ENCODE data around the gene RNF41.
"Not testable (repeated sequence)": the region's sequence is repeated elsewhere in the genome, so short reads cannot be mapped to it uniquely, and the experiment has no call there.

RNF41 gene

GRCh38 chr12:56163533-56164344 lies 58.0 kb downstream of the RNF41 start:
- no peak for DNase-seq

GRCh38 chr12:56162468-56163290 lies 59.0 kb downstream of the RNF41 start:
- no peak for DNase-seq

DNA sequence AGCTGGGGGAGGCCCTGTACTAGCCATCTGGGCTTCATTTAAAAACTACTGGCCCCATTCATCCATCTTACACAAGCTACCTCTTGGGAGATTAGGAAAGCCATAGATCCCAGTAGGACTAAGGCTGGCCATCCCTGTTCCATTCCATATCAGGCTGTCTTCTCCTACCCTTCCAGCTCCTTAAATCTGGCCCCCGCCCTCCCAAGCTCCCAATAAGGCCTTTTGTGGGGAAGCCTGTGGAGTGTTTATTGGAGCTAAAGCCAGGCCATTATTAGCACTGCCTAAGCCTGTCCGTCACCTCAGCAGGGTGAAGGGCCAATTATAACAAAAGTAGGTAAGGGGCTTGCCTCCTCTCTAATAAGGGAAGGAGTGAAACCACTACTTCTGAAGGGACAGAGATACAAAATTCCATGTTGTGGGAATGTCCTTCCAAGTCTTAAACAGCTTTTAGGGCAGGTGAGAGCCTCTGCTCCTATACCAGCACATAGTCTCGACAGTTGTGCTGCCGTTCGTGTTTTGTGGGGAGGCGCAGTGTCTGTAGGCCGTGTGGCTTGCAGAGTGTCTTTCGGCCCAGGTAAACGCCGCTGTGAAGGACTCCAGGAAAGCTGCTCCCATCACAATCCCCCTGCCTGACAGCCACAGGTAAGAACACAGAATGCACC lies 59.9 kb downstream of the RNF41 start:
- no peak for DNase-seq

- DNase-seq, result no peak
These were observed 60.6 kb downstream of the RNF41 start for GRCh38 chr12:56160894-56161689.

DNA sequence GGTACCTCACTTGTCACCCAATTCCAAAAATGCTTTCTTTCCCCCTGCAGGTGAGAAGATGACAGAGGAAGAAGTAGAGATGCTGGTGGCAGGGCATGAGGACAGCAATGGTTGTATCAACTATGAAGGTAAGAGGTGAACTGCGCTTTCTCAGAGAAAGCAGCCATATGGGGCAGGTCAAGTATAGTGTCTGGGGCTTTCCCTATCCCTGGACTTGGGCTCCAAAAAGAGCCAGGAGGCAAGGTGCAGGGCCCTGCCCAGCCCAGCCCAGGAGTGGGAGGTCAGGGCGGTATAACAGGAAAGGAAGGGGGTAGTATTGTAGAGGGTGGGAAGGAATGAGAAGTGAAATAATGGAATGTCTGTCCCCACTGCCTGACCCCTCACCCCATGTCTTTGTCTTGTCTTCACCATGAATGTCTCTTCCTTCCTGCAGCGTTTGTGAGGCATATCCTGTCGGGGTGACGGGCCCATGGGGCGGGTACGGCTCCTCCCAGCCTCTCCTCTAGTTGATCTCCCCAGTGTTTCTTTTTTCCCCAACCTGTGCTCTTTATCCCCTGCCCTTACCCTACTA lies 61.4 kb downstream of the RNF41 start:
- DNase-seq, result no peak

DNA sequence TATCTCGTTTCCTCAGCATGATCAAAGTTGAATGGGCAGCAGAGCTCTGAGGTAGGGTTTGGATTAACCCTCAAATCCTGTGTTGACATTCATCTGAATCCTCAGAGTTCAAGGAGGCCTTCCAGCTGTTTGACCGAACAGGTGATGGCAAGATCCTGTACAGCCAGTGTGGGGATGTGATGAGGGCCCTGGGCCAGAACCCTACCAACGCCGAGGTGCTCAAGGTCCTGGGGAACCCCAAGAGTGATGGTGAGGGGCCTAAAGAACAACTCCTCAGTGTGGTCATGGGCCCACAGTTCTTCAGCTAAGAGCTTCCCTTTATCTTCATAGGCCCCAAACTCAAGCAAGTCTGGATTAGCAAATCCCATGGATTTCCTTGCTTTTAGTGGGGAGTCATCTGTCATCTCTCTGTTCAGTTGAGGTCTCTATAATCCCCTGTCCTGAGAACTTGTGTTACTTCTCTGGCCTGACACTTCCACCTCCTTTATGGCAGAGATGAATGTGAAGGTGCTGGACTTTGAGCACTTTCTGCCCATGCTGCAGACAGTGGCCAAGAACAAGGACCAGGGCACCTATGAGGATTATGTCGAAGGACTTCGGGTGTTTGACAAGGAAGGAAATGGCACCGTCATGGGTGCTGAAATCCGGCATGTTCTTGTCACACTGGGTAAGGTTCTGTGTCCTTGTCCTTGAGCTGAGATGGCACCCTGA lies 62.1 kb downstream of the RNF41 start:
- DNase-seq, result no peak

DNA sequence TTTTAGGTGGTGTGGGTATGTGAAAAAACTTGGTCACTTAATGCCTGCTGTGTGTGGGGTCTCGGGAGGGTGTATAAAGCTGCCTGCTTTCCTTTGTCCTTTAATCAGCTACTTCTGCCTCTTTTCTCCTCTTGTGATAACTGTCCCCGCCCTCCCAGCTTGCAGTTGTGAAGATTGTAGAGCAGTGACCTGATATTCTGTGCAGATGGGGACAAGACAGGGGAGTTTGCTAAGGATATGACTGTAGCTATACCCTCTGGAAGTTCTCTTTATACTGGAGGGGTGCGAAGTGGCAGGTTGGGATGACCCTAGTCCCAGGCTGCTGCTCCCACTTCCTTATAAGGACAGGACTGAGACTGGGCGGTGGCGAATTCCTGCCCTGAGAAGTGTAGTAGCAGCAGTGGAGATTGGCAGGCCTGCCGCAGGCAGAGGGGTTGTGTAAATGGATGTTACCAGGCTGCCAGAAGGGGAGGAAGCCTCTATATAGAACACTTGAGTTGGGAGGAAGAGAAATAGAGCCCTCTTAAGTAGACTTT lies 62.7 kb downstream of the RNF41 start:
- peak; percentile 64 for DNase-seq

GRCh38 chr12:56158029-56158925 lies 63.4 kb downstream of the RNF41 start, which contains the start of gene MYL6:
TSS of gene MYL6 (plus strand) at chr12:56158359. CDS start at chr12:56158402, 43 bp downstream.
- peak; percentile 96 for DNase-seq

DNA sequence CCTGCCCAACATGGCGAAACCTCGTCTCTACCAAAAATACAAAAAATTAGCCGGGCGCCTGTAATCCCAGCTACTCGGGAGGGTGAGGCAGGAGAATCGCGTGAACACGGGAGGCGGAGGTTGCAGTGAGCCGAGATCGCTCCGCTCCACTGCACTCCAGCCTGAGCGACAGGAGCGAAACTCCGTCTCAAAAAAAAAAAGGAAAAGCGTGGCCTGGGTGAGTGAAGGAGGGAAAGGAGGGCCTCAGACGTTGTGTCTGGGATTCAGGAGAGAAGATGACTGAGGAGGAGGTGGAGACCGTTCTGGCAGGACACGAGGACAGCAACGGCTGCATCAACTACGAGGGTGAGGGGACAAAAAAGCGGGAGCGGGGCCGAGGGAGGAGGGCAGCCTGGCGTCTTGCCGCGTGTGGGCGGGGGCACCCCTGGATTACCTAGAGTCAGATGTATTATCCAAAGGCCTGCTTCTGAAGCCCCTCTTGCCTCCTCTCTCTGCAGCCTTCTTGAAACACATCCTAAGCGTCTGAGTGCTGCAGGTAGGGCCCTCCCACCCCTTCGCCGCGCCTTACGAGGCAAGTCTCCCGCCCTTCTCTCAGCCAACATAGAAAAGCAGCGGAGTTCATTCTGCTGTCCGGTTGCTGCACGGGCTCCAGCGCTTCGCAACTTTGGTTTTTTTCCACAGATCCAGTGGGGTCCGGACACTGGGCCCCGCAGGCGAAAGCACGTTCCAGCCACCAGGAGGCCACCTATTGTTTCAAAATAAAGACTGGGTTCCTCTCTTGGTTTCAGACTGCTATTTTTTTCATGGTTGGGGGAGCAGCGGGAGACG lies 64.3 kb downstream of the RNF41 start:
- peak; percentile 88 for DNase-seq

DNA sequence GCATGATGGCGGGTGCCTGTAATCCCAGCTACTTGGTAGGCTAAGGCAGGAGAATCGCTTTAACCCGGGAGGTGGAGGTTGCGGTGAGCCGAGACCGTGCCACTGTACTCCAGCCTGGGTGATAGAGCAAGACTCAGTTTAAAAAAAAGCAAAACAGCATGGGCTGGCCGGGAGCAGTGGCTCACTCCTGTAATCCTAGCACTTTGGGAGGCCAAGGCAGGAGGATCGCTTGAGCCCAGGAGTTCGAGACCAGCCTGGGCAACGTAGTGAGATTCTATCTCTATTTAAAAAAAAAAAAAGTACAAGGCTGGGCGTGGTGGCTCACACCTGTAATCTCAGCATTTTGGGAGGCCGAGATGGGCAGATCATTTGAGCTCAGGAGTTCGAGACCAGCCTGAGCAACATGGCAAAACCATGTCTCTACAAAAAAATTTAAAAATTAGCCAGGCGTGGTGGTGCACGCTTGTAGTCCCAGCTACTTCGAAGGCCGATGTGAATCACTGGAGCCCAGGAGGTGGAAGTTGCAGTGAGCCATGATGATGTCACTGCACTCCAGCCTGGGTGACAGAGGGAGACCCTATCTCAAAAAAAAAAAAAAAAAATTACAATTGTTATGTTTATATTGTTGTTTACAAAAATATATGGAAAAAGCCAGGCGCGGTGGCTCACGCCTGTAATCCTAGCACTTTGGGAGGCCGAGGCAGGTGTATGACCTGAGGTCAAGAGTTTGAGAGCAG lies 65.1 kb downstream of the RNF41 start:
- DNase-seq, result not testable (repeated sequence)

DNA sequence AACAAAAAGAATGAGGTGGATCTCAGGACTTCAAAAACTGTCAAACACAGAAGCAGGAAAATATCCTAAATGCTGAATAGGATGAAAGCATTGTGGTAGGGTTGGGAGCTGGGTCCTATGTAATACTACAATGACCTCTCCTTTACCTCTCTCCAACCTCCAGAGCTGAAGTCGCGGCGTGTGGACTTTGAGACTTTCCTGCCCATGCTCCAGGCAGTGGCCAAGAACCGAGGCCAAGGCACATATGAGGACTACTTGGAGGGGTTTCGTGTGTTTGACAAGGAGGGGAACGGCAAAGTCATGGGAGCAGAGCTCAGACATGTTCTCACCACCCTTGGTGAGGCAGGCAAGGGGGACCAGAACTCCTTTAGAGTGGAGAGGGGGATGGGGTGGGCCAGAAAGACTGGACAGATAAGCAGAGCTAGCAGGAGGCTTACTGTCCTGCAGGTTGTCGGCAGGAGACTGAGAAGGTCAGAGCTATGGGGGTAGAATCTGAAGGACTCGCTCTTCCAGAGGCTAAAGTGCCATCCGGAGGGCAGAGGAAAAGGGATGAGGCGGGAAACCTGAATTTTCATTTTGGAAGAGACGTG lies 66.4 kb downstream of the RNF41 start:
- DNase-seq, result no peak

DNA sequence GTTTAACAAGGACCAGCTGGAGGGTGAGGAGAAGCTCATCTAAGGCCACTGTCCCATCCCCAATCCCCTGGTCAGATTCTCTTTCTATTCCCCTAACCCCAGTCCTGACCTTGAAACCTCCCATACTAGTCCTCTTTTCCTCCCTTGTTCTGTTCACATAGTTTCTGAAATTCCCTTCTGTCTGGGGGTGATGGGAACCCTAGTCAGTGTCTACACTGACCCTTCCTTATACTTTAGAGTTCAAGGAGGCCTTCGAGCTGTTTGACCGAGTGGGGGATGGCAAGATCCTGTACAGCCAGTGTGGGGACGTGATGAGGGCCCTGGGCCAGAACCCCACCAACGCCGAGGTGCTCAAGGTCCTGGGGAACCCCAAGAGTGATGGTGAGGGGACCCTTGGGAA lies 66.9 kb downstream of the RNF41 start:
- DNase-seq, result no peak

GRCh38 chr12:56154246-56154771 lies 67.4 kb downstream of the RNF41 start:
- no peak for DNase-seq

GRCh38 chr12:56153678-56154065 lies 68.0 kb downstream of the RNF41 start:
- DNase-seq, result no peak

DNA sequence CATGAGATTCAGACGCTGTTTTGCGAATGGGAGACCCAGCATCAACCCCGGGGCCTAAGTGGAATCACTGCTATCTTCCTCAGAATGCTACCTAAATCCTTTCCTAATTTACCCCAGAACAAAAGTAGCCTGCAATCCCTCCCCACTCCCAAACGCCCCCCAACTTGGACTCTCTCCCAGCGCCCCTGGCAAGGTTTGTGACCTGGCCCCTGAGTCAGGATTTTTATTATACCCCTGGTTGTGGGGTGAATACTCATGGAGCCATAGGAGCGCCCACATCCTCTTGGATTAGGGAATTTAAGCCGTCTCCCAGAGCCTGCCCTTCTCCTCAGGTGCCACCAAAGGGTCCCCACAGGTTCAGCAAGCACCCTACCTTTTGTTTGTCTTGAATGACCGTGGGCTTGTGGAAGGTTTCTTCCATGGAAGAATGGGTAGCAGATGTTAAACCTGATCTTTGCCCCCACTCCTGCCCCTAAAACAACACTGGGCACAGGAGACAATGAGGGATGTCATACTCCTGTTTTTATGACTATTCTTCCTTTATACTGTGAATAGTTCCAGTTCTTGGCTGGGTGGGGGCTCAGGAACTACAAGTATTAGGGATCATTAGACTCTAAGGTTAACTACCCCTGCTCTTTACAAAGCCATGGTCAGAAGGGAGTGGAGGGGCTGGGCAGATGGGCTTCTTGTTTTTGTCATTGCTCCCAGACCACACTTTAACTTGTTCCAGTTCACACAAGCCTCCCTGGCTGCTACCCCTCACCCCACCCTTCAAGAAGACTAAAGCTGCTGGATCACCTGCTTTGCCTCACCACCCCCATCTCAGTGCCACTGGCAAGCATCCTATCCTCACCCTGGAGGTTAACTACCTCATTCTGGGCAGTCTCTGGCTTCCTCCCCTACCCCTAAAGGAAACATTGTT lies 68.7 kb downstream of the RNF41 start:
- no peak for DNase-seq
